Astrocyte (in vitro differentiated cells and primary cell): ENCODE data around the gene SCRN1. TPM values are rescaled to one million over a fixed set of nuclear protein-coding genes. Genes with fewer than 3 reads are reported as not detected.

Experiments
- DNase-seq: peaks from one replicate; pipeline ENCODE4 v3.0.0-alpha.2; 2010; ENCODE audit warnings: low read depth
- FAIRE-seq: peaks from 2 replicates; lab custom pipeline; 2011; peaks lifted over from hg19 to GRCh38; lab: Jason Lieb, UNC
- H2AFZ ChIP-seq: 2 replicates; pipeline ENCODE4 v1.6.0; 2012; ENCODE audit warnings: low read depth, low read length, inconsistent platforms
- H3K27ac ChIP-seq: 2 replicates; pipeline ENCODE4 v1.5.1; 2011; ENCODE audit warnings: low read depth, low read length, inconsistent platforms
- H3K27me3 ChIP-seq: 2 replicates; pipeline ENCODE4 v1.6.0; 2011; ENCODE audit warnings: low read length, inconsistent platforms; ENCODE audit not compliant: insufficient read depth
- H3K36me3 ChIP-seq: 2 replicates; pipeline ENCODE4 v1.5.1; 2011; ENCODE audit warnings: low read length, inconsistent platforms; ENCODE audit not compliant: insufficient read depth
- H3K4me1 ChIP-seq: 2 replicates; pipeline ENCODE4 v1.5.1; 2011; ENCODE audit warnings: low read length, inconsistent platforms; ENCODE audit not compliant: insufficient read depth
- H3K4me2 ChIP-seq: 2 replicates; pipeline ENCODE4 v1.6.0; 2012; ENCODE audit warnings: low read length, inconsistent platforms
- H3K4me3 ChIP-seq: 2 replicates; pipeline ENCODE4 v1.5.1; 2011; ENCODE audit warnings: low read depth, mild to moderate bottlenecking, low read length, inconsistent platforms; ENCODE audit not compliant: insufficient read depth
- H3K79me2 ChIP-seq: 2 replicates; pipeline ENCODE4 v1.6.0; 2012; ENCODE audit warnings: mild to moderate bottlenecking, low read length, inconsistent platforms; ENCODE audit not compliant: insufficient read depth
- H3K9ac ChIP-seq: 2 replicates; pipeline ENCODE4 v1.6.0; 2012; ENCODE audit warnings: mild to moderate bottlenecking, low read length, inconsistent platforms
- H3K9me3 ChIP-seq: 2 replicates; pipeline ENCODE4 v1.5.1; 2012; ENCODE audit warnings: low read depth, mild to moderate bottlenecking, low read length, inconsistent platforms; ENCODE audit not compliant: insufficient read depth
- H4K20me1 ChIP-seq: 2 replicates; pipeline ENCODE4 v1.6.0; 2012; ENCODE audit warnings: low read length, inconsistent platforms; ENCODE audit not compliant: insufficient read depth
- H3K27ac Mint-ChIP-seq: one replicate; pipeline ENCODE4 v1.8.0; 2021; ENCODE audit warnings: mild to moderate bottlenecking, mixed read lengths; ENCODE audit not compliant: unreplicated experiment
- H3K27me3 Mint-ChIP-seq: one replicate; pipeline ENCODE4 v1.8.0; 2021; ENCODE audit warnings: low read depth, mixed read lengths; ENCODE audit not compliant: unreplicated experiment
- H3K36me3 Mint-ChIP-seq: one replicate; pipeline ENCODE4 v1.8.0; 2021; ENCODE audit warnings: low read depth, mixed read lengths; ENCODE audit not compliant: unreplicated experiment
- H3K4me1 Mint-ChIP-seq: one replicate; pipeline ENCODE4 v1.8.0; 2021; ENCODE audit warnings: low read depth, mixed read lengths; ENCODE audit not compliant: unreplicated experiment
- H3K4me3 Mint-ChIP-seq: one replicate; pipeline ENCODE4 v1.8.0; 2021; ENCODE audit warnings: mild to moderate bottlenecking, moderate library complexity, mixed read lengths; ENCODE audit not compliant: unreplicated experiment
- H3K9me3 Mint-ChIP-seq: one replicate; pipeline ENCODE4 v1.8.0; 2021; ENCODE audit warnings: mild to moderate bottlenecking, mixed read lengths; ENCODE audit not compliant: unreplicated experiment
- CTCF ChIP-seq: IDR thresholded peaks from 2 replicates; pipeline ENCODE4 v1.5.1; 2011; ENCODE audit warnings: low read depth, mild to moderate bottlenecking, inconsistent platforms, low read length, moderate library complexity; ENCODE audit not compliant: insufficient read depth
- EZH2 ChIP-seq: IDR thresholded peaks from 2 replicates; pipeline ENCODE4 v1.6.1; 2012; ENCODE audit warnings: mild to moderate bottlenecking, low read length, inconsistent platforms; ENCODE audit not compliant: insufficient read depth
- total RNA-seq: library from RNA; stranded (reverse); gene quantifications from 2 replicates; pipeline ENCODE4 v1.2.1, GENCODE V29; 2021

The SCRN1 gene
- total RNA-seq, 1 donor from 2014 or later, result 116 TPM

DNA sequence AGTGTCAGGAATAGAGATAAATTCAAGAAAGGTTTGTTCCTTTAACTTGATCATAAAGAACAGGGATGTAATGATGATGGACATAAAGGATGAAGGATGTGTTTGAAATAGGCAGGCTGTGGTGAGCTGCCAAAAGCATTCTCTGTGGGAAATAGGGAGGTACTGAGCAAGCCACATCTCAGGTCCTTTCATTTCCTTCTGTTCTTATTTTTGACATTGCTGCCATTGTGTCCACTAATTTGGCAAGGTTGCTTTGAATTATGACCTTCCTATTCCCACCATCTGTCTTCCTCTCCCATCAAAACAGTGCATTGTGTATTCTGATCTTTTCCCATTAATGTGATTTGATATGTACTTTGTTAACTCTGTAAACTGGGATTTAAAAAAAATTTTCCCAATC lies 9.4 kb downstream of the SCRN1 start:
- H3K79me2 ChIP-seq, result peaks cover 98% of the 10 kb centered on the region
- Mint-ChIP-seq H3K27me3 (no peaks in the 10 kb centered on the region), H3K27ac (no peak overlapping the region), H3K4me3 (no peak overlapping the region), H3K4me1 (peaks cover 10% of the 10 kb centered on the region), H3K36me3 (peaks cover 4% of the 10 kb centered on the region), H3K9me3 (no peaks in the 10 kb centered on the region)
- TF ChIP-seq CTCF (no peak), EZH2 (no peak)
- peaks cover 4% of the 10 kb centered on the region for H3K4me1 ChIP-seq
- peaks cover 8% of the 10 kb centered on the region for H3K36me3 ChIP-seq
- H3K27me3 ChIP-seq, result no peaks in the 10 kb centered on the region
- H3K9ac ChIP-seq, result no peak overlapping the region
- H3K9me3 ChIP-seq, result no peaks in the 10 kb centered on the region
- FAIRE-seq (no peak), DNase-seq (no peak)
- no peak overlapping the region for H3K4me3 ChIP-seq
- H3K27ac ChIP-seq, result no peak overlapping the region
- no peak overlapping the region for H2AFZ ChIP-seq
- H3K4me2 ChIP-seq, result no peak overlapping the region
- H4K20me1 ChIP-seq, result peaks cover 73% of the 10 kb centered on the region

- TF ChIP-seq CTCF, result no peak
- no peak for TF ChIP-seq EZH2
- DNase-seq (no peak), FAIRE-seq (peak; percentile 32)
- Mint-ChIP-seq H3K4me1 (peaks cover 10% of the 10 kb centered on the region), H3K9me3 (no peaks in the 10 kb centered on the region), H3K27me3 (no peaks in the 10 kb centered on the region), H3K4me3 (no peak overlapping the region), H3K27ac (no peak overlapping the region), H3K36me3 (peaks cover 4% of the 10 kb centered on the region)
- Histone ChIP-seq H3K4me2 (no peak overlapping the region), H3K4me1 (peaks cover 4% of the 10 kb centered on the region), H3K79me2 (peaks cover 98% of the 10 kb centered on the region), H3K27ac (no peak overlapping the region), H3K9me3 (no peaks in the 10 kb centered on the region), H3K27me3 (no peaks in the 10 kb centered on the region), H2AFZ (no peak overlapping the region), H3K9ac (no peak overlapping the region), H4K20me1 (peaks cover 79% of the 10 kb centered on the region), H3K4me3 (no peak overlapping the region), H3K36me3 (peaks cover 8% of the 10 kb centered on the region)
These were observed 11.5 kb downstream of the SCRN1 start for GRCh38 chr7:29977886-29978651.
